Astrocyte of the cerebellum (primary cell): ENCODE measurements around the gene MPI.

Experiments used
- DNase-seq: peaks from one replicate; pipeline ENCODE4 v3.0.0-alpha.2; 2011; ENCODE audit warnings: low read depth
- H3K4me3 ChIP-seq: 2 replicates; pipeline ENCODE4 v1.5.1; 2011; ENCODE audit warnings: mild to moderate bottlenecking, low read depth, low read length, moderate library complexity
- in situ Hi-C: cut with HindIII; loops from 2 replicates; pipeline ENCODE4 v1.10.0; 2017; ENCODE audit warnings: low sequenced_read_pairs
- TF ChIP-seq, protein P1 (sequence below): IDR thresholded peaks from 2 replicates; pipeline ENCODE4 v1.5.1; 2012; ENCODE audit warnings: low read length, low read depth, moderate library complexity, mild to moderate bottlenecking; ENCODE audit errors: missing control alignments

The MPI gene

GRCh38 chr15:74851960-74852359 is 37.9 kb upstream of the MPI start:
- DNase-seq = no peak
- TF ChIP-seq, protein P1, sequence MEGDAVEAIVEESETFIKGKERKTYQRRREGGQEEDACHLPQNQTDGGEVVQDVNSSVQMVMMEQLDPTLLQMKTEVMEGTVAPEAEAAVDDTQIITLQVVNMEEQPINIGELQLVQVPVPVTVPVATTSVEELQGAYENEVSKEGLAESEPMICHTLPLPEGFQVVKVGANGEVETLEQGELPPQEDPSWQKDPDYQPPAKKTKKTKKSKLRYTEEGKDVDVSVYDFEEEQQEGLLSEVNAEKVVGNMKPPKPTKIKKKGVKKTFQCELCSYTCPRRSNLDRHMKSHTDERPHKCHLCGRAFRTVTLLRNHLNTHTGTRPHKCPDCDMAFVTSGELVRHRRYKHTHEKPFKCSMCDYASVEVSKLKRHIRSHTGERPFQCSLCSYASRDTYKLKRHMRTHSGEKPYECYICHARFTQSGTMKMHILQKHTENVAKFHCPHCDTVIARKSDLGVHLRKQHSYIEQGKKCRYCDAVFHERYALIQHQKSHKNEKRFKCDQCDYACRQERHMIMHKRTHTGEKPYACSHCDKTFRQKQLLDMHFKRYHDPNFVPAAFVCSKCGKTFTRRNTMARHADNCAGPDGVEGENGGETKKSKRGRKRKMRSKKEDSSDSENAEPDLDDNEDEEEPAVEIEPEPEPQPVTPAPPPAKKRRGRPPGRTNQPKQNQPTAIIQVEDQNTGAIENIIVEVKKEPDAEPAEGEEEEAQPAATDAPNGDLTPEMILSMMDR = no peak
- in situ Hi-C loops = no loop called here

DNA sequence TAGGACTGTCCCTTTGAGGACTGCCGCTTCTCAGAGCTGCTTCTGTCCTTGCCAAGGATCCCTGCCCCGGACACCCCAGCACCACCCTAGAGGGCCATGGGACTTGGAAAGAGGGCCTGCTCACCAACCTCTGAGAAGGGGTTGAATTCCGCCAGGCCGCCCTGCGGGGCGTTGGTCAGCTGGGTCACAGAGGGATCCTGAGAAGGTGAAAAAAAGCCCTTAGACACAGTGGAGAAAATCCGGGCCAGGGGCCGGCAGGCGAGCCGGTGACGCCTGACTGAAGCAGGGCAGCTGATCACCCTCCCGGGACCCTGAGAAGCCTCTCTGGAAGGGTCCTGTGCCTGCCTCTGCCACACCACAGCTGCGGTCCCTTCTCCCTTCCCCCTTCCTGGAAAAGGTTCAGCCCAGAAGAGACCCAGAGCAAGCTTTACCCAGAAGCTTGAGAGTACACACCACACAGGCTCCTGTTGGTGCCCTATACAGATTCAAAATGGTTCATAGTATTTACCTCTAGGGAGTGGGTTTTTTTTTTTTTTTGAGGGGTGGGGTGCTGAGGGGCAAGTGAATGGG is 35.3 kb upstream of the MPI start:
- H3K4me3 ChIP-seq = no peak overlapping the region
- TF ChIP-seq, protein P1 = no peak
- in situ Hi-C loops = no loop called here
- DNase-seq = no peak

More at GRCh38 chr15:74851960-74852359, 37.9 kb upstream of the MPI start:
- H3K4me3 ChIP-seq = no peak overlapping the region

GRCh38 chr15:74855857-74856256 is 34.0 kb upstream of the MPI start:
- in situ Hi-C loops = no loop called here
- H3K4me3 ChIP-seq = no peak overlapping the region
- DNase-seq = no peak
- TF ChIP-seq, protein P1 = no peak

DNA sequence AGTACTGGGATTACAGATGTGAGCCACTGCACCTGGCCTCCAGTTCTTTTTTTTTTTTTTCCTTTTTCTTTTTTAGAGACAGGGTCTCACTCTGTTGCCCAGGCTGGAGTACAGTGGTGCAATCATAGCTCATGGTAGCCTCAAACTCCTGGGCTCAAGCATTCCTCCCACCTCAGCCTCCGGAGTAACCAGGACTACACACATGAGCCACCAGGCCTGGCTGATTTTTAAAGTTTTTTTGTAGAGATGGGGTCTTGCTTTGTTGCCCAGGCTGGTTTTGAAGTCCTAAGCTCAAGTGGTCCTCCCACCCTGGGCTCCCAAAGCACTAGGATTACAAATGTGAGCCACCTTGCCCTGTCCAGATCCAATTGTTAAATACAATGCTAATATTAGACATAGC is 33.3 kb upstream of the MPI start:
- in situ Hi-C loops = no loop called here
- TF ChIP-seq, protein P1 = no peak
- DNase-seq = no peak
- no peak overlapping the region for H3K4me3 ChIP-seq

DNA sequence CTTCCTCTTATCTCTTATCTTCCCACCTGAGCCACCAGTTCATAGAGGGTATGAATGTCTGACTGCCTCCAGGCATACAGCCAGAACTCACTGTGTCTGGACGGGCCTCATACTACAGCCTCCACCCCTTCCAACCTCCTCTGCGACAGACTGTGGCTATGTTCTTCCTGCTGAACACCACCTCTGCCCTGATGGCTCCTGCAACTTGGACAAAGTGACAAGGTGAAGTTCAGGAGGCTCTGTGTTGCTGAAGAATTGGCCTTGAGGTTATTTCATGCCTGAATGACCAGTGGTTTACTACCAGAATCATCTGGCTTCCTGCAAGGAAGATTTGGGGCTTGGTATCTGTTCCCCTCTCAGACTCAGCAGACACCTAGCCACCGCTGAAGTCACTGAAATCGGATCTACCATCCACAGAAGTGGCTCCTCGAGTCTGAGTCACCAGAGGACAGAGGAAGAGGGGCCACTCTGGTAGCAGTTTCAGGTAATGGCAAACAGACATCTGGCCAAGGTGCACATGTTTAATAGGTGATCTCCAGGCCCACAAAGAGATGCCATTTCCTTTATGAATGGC is 32.7 kb upstream of the MPI start:
- H3K4me3 ChIP-seq = no peak overlapping the region
- in situ Hi-C loops = no loop called here
- DNase-seq = no peak
- TF ChIP-seq, protein P1 = no peak

- TF ChIP-seq, protein P1 = no peak
- in situ Hi-C loops = no loop called here
- no peak overlapping the region for H3K4me3 ChIP-seq
- no peak for DNase-seq
Measured at GRCh38 chr15:74857671-74858368, 32.0 kb upstream of the MPI start.
